ENCODE data around the gene TNFRSF18. TPM values are rescaled to one million over a fixed set of nuclear protein-coding genes. Genes with fewer than 3 reads are reported as not detected.

Gene TNFRSF18
- polyA plus RNA-seq, 1 donor from 2014 or later, result not detected

GRCh38 chr1:1165900-1166421 is 40.4 kb downstream of the TNFRSF18 start:
- Histone ChIP-seq H3K4me3 (ENCODE audit: low read length) (no peak overlapping the region), H3F3A (ENCODE audit: insufficient read depth, low read length, poor library complexity, severe bottlenecking) (no peaks in the 10 kb centered on the region), H3K9me2 (ENCODE audit: insufficient read depth, low read length) (no peaks in the 10 kb centered on the region), H3K79me2 (replicated peaks; ENCODE audit: insufficient read depth, low read length) (no peaks in the 10 kb centered on the region), H3K4me2 (ENCODE audit: low read length) (no peak overlapping the region), H3K9me3 (ENCODE audit: low read length) (no peaks in the 10 kb centered on the region), H2AFZ (ENCODE audit: low read depth, low read length) (no peak overlapping the region), H4K20me1 (ENCODE audit: insufficient read depth) (no peaks in the 10 kb centered on the region), H3K9ac (ENCODE audit: low read length) (no peak overlapping the region), H3K27me3 (ENCODE audit: insufficient read depth, low read depth, low read length) (no peaks in the 10 kb centered on the region), H3K36me3 (ENCODE audit: insufficient read depth, low read length) (no peaks in the 10 kb centered on the region), H3K27ac (ENCODE audit: low read length) (no peak overlapping the region)
- TF ChIP-seq TAF1 (IDR thresholded peaks at IDR 0.05; ENCODE audit: low read depth) (no peak), EZH2 (IDR thresholded peaks at IDR 0.05; ENCODE audit: borderline replicate concordance, insufficient read depth, low read length, poor library complexity, severe bottlenecking) (no peak), MXI1 (conservative IDR thresholded peaks at IDR 0.05; ENCODE audit: poor library complexity, severe bottlenecking) (no peak), RAD21 (conservative IDR thresholded peaks at IDR 0.05) (no peak), EP300 (conservative IDR thresholded peaks at IDR 0.05; ENCODE audit: poor library complexity, severe bottlenecking) (no peak), SMC3 (conservative IDR thresholded peaks at IDR 0.05; ENCODE audit: poor library complexity) (no peak), CTCF (IDR thresholded peaks at IDR 0.05; ENCODE audit: poor library complexity, severe bottlenecking) (no peak), POLR2AphosphoS5 (IDR thresholded peaks at IDR 0.05) (no peak)
- TF ChIP-seq, protein P1, sequence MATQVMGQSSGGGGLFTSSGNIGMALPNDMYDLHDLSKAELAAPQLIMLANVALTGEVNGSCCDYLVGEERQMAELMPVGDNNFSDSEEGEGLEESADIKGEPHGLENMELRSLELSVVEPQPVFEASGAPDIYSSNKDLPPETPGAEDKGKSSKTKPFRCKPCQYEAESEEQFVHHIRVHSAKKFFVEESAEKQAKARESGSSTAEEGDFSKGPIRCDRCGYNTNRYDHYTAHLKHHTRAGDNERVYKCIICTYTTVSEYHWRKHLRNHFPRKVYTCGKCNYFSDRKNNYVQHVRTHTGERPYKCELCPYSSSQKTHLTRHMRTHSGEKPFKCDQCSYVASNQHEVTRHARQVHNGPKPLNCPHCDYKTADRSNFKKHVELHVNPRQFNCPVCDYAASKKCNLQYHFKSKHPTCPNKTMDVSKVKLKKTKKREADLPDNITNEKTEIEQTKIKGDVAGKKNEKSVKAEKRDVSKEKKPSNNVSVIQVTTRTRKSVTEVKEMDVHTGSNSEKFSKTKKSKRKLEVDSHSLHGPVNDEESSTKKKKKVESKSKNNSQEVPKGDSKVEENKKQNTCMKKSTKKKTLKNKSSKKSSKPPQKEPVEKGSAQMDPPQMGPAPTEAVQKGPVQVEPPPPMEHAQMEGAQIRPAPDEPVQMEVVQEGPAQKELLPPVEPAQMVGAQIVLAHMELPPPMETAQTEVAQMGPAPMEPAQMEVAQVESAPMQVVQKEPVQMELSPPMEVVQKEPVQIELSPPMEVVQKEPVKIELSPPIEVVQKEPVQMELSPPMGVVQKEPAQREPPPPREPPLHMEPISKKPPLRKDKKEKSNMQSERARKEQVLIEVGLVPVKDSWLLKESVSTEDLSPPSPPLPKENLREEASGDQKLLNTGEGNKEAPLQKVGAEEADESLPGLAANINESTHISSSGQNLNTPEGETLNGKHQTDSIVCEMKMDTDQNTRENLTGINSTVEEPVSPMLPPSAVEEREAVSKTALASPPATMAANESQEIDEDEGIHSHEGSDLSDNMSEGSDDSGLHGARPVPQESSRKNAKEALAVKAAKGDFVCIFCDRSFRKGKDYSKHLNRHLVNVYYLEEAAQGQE (IDR thresholded peaks at IDR 0.05; ENCODE audit: borderline replicate concordance), result no peak

DNA sequence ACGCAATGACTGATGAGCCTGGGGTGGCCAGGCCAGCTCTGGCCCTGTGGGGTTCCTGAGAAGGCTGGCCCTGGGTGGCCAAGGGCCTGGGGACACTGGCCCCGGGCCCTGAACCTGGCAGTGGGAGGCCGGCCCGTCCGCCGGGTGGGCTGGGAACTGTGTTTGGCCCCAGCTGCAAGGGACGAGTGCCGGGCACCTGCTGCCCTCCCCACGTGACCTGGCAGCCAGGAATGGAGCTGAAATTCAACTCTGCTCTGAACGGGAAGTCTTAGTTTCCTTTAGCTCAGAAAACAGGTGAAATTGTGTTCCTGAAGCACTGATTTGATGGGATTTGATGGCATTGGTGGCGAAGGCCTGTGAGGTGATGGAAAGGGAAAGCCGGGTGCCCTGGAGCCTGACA is 40.9 kb downstream of the TNFRSF18 start:
- Histone ChIP-seq H3K4me2 (ENCODE audit: low read length) (no peak overlapping the region), H3K9me3 (ENCODE audit: low read length) (no peaks in the 10 kb centered on the region), H3K9ac (ENCODE audit: low read length) (no peak overlapping the region), H3F3A (ENCODE audit: insufficient read depth, low read length, poor library complexity, severe bottlenecking) (no peaks in the 10 kb centered on the region), H3K27ac (ENCODE audit: low read length) (no peak overlapping the region), H3K9me2 (ENCODE audit: insufficient read depth, low read length) (no peaks in the 10 kb centered on the region), H3K36me3 (ENCODE audit: insufficient read depth, low read length) (no peaks in the 10 kb centered on the region), H3K79me2 (replicated peaks; ENCODE audit: insufficient read depth, low read length) (no peaks in the 10 kb centered on the region), H2AFZ (ENCODE audit: low read depth, low read length) (no peak overlapping the region), H3K27me3 (ENCODE audit: insufficient read depth, low read depth, low read length) (no peaks in the 10 kb centered on the region), H3K4me3 (ENCODE audit: low read length) (no peak overlapping the region), H4K20me1 (ENCODE audit: insufficient read depth) (no peaks in the 10 kb centered on the region)
- TF ChIP-seq CTCF (IDR thresholded peaks at IDR 0.05; ENCODE audit: poor library complexity, severe bottlenecking), result no peak
- TF ChIP-seq POLR2AphosphoS5 (IDR thresholded peaks at IDR 0.05), result no peak

Data from neural cell (in vitro differentiated cells).